ENCODE data around the gene ILRUN.
"Not testable (repeated sequence)": the region's sequence is repeated elsewhere in the genome, so short reads cannot be mapped to it uniquely, and the experiment has no call there.

The ILRUN gene

DNA sequence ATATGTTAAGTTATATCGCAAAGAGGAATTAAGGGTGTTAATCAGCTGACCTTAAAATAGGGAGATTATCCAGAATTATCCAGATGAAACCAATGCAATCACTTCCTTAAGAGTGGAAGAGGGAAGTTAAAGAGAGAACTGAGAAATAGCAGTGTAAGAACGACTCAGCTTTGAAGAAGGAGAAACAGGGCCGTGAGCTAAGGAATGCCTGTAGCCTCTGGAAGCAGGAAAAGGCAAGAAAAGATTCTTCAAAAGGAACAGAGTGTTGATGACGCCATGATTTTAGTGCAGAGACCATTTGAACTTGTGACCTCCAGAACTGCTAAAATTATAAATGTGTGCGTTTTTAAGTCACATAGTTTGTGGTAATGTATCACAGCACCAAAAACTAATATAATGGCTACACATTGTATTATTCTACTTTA is 32.7 kb downstream of the ILRUN start:
- no peak for DNase-seq (ENCODE audit: low read depth)

DNA sequence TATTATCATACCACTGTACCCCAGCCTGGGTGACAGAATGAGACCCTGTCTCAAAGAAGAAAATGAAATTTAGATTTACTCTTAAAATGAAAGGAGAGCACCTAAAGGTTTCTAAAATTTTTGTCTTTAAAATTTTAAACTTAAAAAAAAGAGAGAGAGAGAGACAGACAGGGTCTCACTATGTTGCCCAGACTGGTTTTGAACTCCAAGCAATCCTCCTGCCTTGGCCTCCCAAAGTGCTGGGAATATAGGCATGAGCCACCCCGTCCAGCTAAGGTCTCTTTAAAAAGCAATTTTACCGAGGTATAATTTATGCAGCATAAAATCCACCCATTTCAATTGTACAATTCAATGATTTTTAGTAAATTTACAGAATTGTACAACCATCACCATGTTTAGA is 33.2 kb downstream of the ILRUN start:
- no peak for DNase-seq (ENCODE audit: low read depth)

DNA sequence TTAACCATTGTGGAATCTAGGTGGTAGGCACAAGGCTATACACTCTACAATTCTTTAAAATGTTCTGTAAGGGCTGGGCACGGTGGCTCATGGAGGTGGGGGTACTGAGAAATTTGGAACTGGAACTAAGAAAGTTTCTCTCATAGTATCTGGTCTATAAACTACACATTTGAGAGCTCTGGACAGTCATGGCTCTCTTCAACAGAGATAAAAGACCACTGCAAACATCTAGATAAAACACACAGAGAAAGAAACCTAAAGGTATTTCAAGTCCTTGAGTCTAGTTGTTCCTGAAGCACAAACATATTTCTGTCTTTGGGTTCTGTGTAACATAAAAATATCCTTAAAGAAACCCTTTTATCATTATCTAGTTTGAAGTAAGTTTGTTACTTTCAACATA is 35.2 kb downstream of the ILRUN start:
- DNase-seq (ENCODE audit: low read depth): no peak

DNA sequence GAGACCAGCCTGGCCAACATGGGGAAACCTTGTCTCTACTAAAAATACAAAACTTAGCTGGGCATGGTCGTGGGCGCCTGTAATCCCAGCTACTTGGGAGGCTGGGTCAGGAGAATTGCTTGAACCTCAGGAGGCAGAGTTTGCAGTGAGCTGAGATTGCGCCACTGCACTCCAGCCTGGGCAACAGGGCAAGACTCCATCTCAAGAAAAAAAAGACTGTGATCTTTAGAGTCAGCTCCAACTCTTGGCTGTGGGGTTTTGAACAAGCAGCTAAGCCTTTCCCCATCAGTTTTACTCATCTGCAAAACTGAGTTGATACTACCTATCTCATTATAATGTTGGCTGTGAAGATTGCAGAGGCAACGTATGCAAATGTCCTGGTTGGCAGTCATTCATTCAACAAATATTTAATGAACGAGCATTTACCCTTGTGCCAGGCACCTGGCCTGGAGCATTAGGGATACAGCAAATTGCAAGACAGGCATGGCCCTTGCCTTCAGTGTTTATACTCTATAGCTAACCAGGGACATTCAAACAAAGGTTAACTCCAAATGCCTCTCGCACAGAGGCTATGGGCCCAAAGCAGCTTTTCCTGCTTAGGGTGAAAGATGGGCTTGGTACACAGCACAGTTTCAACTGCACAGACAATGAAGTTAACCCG is 37.8 kb downstream of the ILRUN start:
- no peak for DNase-seq (ENCODE audit: low read depth)

DNA sequence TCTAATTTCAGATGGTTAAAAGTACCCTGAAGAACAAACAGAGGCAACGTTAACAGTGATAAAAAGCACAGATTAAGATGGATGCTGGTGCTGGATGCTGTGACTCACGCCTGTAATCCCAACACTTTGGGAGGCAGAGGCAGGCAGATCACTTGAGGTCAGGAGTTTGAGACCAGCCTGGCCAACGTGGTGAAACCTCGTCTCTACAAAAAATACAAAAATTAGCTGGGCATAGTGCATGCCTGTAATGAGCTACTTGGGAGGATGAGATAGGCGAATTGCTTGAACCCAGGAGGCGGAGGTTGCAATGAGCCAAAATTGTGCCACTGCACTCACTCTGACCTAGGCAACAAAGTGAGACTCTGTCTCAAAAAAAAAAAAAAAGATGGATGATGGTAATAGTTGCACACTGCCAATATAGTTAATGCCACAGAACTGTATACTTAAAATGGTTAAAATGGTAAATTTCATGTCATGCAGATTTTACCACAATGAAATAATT is 38.5 kb downstream of the ILRUN start:
- not testable (repeated sequence) for DNase-seq (ENCODE audit: low read depth)

DNA sequence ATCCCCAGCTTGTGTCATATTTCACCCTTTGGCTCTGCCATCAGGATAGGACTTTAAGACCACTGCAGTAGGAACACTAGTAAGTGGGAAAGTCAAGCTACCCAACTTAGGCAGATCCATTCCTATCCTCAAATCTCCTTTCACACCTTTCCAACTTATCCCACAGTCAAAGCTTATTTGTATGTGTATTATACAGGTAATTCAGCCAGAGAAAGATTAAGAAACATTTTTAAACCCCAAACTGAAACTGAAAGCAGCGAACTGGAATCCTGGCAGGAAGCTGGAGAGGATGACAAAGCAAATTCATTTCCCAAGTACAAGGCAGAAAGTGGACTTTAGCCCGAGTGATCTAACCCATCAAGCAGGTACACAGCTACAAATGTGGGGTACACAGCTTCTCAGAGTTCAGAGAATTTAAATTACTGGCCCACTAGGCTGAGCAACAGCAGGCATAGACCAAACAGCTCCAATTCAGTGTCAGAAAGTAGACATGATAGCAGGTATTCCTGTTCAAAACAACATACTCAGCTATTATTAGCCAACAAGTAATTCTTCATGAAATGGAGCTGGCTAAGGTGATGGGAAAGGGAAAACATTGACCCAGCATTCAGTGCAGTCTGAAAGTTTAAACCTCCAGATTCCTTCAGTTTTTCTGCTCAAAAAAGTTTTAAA is 39.1 kb downstream of the ILRUN start:
- DNase-seq (ENCODE audit: low read depth): no peak

DNA sequence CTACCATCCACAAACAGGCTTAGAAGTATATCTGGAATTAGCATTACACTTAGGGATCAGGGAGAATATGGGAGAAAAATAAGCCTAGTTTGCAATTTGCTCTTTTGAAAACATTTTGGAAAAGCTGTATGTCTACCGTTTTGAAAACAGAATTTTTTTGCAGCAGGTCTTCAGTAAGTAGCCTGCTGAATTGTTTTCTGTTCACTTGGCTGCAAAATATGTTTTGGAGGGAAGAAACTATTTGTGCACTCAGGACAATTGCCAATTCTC is 39.6 kb downstream of the ILRUN start:
- DNase-seq (ENCODE audit: low read depth): no peak

DNA sequence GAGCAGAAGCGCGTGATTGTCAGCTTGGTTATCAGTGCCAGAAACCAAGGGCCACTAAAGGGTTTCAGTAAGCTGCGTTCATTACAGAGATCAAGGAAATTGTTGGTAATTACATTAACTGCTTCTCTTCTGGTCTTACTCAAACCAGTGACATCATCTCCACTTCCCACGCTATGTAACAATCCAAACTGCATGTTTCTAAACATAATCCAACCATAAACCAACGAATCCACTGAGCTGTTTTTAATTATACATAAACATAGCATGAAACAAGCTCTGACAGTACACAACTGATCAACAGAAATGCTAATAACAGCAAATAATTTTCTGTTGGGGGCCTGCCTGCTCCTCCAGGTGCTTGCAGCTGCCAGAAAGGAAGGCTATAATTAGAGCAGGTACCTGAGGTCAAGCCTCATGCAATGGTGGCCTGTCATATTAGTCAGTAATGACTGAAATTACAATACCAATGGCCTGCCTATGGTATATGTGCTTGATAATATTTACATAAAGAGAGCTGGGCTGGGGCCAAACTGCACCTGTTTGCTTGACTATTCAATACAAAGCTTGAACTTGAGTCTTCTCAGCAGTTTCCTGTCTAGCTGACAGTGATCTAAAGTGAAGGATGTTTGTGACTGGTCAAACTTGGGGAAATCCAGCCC is 40.1 kb downstream of the ILRUN start:
- DNase-seq (ENCODE audit: low read depth): no peak

DNA sequence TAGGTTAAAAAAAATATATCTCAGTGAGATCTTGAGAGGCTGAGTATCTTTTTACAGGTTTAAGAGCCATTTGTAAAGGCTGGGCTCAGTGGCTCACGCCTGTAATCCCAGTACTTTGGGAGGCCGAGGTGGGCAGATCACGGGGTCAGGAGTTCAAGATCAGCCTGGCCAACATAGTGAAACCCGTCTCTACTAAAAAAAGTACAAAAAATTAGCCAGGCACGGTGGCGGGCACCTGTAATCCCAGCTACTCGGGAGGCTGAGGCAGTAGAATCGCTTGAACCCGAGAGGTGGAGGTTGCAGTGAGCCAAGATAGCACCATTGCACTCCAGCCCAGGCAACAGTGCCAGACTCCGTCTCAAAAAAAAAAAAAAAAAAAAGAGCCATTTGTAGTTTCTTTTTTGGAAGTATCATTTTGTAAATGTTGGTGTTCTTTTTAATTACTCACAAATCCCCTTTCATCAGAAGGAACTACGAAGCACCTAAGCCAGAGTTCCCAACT is 40.6 kb downstream of the ILRUN start:
- DNase-seq (ENCODE audit: low read depth): not testable (repeated sequence)

DNA sequence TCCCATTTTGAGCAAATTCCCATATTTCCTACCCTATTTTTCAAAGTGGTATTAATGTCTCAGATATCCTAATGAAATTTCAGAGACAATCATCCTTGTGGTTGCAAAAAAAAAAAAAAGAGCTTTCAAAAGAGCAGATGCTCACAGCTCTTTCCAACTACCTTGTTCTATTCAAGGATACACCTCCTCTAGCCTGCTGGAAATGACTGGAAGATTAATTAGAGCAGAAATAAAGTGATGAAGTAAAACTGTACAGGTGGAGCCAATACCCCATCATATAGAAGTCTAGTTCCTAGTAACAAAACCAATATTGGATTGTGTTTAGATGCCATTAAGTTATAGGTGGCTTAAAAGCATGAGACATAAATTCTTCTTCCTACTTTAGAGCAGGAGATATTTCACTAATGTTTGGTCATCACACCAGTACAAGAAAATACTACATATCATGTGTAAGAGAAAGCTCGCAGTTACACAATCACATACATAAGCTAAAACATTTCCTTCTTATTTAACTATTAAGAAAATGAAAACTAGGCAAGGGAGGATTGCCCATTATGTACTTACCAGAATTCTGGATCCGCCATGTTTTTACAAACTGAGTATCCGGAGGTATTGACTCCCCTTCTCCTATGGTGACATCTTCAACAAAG is 42.4 kb downstream of the ILRUN start:
- DNase-seq (ENCODE audit: low read depth): no peak

DNA sequence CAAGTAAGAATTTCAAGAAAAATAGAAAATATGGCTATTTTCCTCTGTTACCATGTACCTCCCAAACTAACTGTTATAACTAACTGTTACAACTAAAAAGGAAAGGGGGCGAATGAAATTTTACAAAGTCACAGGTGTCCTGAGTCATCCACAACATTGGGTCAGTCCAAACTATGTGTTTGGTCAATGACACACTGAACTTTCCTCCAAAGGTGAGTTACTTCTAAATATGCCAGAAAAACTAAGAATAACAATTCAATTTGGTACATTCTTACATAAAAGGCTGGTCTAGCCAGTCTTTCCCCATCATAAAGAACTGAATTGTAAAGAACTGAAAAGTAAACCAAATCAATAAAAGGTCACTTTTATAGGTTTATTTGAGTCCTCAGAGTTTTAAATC is 44.3 kb downstream of the ILRUN start:
- DNase-seq (ENCODE audit: low read depth): no peak

DNA sequence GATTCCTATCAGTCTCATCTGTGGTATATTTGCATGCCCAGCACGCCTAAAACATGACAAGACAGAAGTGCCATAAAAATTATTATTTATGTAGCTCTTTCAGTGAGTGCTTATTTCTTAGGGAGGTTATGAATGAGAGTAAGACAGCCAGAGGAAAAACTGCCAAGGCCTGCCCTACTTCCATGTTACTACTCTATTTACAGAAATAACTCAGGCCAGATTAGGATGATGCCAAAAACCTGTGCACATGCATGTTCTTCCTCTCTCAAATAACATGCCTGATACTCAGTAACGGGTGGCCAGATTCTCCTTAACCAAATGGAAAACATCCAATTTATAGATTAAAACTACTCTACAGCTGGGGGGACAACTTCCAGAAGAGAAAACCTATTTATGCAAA is 45.7 kb downstream of the ILRUN start:
- no peak for DNase-seq (ENCODE audit: low read depth)

DNA sequence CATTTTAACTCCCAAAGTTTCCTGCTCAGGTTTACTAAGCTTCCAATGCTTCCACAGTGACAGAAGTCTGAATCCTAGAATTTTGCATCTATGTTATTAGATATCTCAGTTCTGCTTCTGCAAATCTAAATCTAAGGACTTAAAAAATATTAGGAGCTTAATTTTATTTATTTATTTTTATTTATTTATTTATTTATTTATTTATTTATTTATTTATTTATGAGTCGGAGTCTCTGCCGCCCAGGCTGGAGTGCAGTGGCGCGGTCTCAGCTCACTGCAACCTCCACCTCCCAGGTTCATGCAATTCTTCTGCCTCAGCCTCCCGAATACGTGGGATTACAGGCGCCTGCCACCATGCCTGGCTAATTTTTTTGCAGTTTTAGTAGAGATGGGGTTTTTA is 46.3 kb downstream of the ILRUN start:
- DNase-seq (ENCODE audit: low read depth): not testable (repeated sequence)

DNA sequence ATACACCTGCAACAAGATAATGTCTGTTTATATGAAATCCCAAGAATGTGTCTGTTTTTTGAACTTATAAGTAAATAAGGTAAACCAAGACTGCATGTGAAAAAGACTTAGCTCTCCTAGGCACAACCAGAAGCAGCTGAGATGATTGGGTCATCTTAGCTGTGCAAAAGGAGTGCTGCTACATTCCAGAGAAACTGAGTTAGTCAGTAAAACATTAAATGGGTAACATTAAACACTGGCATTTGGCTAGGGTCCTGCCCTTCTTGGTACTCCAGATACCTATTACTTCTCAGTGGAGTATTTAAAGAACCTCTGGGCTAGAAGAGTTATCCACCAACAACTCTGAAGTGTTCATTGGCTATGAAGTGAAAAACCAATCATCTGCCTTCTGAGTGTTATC is 47.8 kb downstream of the ILRUN start:
- no peak for DNase-seq (ENCODE audit: low read depth)
